GM12874 (cell line): ENCODE measurements around the gene AHDC1.

ENCODE experiments used
- TF ChIP-seq, protein P1 (sequence below): IDR thresholded peaks from 2 replicates; pipeline ENCODE4 v1.5.1; 2011; ENCODE audit warnings: low read depth, mild to moderate bottlenecking, control low read depth, low read length, moderate library complexity; ENCODE audit not compliant: insufficient read depth

AHDC1 gene

DNA sequence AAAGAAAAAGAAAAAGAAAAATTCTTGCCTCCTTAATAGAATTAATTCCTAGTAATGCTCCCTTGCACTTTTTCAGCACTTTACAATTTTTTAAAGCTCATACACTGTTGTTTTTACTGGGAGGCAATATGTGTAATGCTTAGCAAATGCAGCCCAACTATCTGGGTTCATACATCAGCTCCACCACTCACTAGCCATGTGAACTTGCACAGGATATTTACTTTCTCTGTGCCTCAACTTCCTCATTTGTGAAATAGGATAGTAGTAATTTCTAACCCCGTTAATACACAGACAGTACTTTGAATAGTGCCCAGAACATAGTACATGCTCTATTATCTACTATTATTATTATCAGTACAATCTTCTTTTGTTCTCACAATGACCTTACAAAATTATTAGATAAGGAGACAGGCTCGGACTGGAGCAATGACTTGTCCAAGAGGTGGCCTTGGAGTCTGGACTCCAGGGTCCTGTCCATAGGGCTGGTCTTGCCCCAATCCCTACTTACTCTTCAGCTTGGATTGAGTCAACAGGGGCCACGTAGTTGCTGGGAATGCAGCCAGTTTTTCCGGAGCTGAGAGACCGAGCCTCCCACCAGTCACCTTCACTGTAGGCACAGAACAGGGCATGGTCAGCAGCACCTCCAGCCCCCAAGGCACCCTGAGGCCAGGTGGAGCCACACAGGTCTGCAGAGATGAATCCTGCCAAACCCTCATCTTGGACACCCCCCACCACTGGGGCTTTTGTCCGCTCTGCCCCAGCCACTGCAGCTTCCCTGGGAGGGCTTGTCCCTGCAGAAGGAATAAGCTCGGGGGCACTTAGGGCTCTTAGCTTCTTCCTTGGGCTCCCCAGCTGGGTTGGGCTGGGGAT is 17.3 kb upstream of the AHDC1 start:
- TF ChIP-seq, protein P1, sequence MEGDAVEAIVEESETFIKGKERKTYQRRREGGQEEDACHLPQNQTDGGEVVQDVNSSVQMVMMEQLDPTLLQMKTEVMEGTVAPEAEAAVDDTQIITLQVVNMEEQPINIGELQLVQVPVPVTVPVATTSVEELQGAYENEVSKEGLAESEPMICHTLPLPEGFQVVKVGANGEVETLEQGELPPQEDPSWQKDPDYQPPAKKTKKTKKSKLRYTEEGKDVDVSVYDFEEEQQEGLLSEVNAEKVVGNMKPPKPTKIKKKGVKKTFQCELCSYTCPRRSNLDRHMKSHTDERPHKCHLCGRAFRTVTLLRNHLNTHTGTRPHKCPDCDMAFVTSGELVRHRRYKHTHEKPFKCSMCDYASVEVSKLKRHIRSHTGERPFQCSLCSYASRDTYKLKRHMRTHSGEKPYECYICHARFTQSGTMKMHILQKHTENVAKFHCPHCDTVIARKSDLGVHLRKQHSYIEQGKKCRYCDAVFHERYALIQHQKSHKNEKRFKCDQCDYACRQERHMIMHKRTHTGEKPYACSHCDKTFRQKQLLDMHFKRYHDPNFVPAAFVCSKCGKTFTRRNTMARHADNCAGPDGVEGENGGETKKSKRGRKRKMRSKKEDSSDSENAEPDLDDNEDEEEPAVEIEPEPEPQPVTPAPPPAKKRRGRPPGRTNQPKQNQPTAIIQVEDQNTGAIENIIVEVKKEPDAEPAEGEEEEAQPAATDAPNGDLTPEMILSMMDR = no peak

DNA sequence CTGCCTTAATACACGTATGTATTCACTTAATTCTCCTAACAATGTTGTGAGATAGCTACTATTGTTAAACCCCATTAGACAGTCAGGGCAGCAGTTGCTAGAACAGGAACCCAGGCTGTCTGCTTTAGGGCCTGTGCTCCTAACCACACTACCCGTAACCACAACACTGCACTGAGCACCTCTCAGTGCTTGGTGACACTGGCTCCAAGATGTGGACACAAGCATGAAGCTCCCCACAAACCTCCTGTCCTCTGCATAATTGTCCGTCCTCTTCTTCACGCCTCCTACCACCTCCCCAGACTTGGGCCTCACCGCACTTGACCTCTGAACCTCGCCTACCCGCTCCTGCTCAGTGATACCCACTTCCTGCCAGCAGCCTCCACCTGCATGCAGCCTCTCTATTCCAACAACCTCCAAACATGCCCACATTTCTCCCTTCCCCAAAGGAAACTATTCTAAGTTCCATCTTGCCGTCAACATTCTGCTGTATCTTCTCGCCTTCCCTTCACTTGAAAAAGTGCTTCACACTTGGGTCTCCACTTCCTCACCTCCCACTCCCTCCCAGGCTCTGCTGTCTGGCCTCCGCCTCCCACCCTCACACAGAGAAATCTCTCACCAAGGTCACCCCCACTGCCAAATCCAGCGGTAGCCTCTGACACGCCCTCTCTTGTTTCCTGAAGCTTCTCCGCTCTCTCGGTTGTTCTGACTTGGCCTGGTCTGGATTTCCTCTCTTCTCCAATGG is 14.6 kb upstream of the AHDC1 start:
- TF ChIP-seq, protein P1 = no peak

DNA sequence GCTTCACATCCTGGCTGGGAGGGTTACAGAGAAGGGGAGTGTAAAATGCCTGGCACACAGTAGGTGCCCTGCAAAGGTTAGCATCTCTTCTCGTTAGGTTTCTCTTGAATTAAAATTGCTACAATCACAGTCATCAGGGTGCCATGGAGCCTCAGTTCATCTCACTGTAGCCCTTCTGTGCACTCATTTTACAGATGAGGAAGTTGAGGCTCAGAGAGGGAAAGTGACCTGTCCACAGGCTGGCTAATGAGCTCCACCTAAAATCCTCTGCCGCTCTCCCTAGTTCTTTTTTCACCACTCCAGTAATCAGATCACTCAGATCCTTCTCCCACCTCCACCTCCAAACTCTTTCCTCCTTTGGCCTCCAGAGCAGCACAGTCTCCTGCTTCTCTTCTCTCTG is 13.5 kb upstream of the AHDC1 start:
- TF ChIP-seq, protein P1 = no peak

DNA sequence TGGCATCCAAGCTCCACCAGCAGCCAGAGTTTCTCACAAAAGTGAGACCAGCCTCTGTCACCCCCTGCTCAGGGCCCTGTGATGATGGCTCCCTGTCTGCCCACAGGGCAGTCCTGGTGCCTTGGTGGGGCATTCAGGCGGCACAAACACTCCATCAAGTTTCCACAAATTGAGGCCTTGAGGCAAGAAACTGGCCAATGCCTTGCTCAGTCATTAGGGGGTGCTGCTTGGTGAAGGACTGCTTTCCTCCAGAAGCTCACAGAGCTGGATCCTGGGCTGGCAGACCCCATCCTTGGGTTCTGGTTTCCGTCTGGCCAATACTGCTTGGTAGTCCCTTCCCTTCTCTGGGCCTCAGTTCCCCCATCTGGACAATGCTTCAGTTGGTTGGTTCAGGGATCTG is 12.5 kb upstream of the AHDC1 start:
- TF ChIP-seq, protein P1 = 0 out of 2 replicates have a peak, but pooled peaks have one; percentile 0

DNA sequence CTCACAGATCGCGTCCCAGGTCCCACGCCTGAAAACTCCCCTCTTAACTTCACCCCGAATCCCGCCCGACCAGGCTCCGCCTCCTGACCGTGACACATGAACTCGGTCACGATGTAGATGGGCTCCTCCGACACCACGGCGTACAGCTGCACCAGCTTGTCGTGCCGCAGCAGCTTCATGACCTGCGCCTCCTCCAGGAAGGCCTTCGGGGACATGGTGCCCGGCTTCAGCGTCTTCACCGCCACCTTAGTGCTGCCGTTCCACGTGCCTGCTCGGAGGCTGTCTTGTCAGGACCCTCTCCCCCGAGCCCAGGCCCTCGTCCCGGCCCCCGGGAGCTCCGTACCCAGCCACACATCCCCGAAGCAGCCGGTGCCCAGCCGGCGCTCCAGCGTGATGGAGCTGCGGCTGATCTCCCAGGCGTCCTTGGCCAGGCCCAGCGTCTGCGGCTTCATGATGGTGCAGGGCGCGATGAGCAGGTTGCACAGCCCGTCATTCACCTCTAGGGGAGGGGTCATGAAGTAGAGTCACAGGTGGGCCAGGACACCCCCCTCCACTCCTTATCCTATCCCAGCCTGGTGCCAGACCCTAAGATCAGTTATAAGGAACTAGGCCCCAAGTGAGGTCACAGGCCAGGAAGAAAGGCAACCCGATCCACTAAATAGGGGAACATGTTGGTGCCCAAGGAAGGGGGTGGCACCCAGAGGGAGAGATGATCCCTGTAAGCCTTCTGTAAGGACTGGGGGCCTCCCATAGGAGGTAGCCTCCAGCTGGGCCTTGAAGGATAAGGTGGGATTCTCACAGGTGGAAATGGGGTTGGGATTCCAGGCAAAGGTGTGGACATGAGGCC is 11.6 kb upstream of the AHDC1 start:
- TF ChIP-seq, protein P1 = no peak

DNA sequence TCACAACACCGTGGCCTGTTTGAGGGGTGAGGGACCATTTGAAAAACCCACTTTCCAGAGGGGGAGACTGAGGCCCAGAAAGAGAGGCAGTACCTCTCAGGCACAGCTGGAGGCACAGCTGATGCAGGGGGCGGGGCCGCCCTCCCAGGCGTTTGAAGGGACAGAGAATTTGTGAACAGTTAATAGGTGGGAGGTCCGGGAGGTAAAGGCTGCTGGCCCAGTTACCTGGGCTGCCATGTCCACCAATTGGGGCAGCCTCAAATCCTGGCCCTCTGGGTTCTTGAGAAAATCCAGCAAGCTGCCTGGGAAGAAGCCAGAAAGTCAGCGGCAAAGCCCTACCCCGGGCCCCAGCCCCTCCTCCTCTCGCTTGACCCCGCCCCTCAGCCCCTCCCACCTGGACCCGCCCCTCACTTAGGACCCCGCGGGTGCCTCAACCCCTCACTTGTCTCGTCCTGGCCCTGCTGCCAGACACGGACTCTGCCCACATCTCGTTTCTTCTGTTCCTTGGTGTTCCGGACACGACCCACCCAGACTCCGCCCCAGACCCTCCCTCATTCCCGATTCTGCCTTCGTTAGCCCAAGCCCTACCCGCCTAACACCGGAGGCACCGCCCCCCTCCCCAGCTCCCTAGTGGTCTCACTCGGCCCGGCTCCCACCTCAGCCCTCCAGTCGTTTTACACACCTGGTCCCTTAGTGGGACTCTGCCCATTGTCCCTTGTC is 10.8 kb upstream of the AHDC1 start:
- TF ChIP-seq, protein P1 = no peak
